ENCODE data around the gene CRYZL1.

CRYZL1 gene

GRCh38 chr21:33686386-33686785 is 44.8 kb upstream of the CRYZL1 start:
- TF ChIP-seq ZBTB7A (IDR thresholded peaks at IDR 0.05; ENCODE audit: low read depth) (no peak), EP300 (IDR thresholded peaks at IDR 0.05; ENCODE audit: borderline replicate concordance) (no peak), USF1 (IDR thresholded peaks at IDR 0.05) (no peak), CEBPB (IDR thresholded peaks at IDR 0.05) (no peak), TEAD4 (IDR thresholded peaks at IDR 0.05) (no peak), CREB1 (IDR thresholded peaks at IDR 0.05; ENCODE audit: low read depth) (no peak), EGR1 (IDR thresholded peaks at IDR 0.05) (no peak)

- peak; percentile 66 for TF ChIP-seq TEAD4 (IDR thresholded peaks at IDR 0.05)
- no peak for TF ChIP-seq EGR1 (IDR thresholded peaks at IDR 0.05)
Measured at GRCh38 chr21:33685613-33686197, 44.2 kb upstream of the CRYZL1 start.

GRCh38 chr21:33684923-33685560 is 43.5 kb upstream of the CRYZL1 start:
- no peak for TF ChIP-seq EP300 (IDR thresholded peaks at IDR 0.05; ENCODE audit: borderline replicate concordance)
- TF ChIP-seq TAF1 (IDR thresholded peaks at IDR 0.05; ENCODE audit: low read depth) = no peak
- TF ChIP-seq ZBTB7A (IDR thresholded peaks at IDR 0.05; ENCODE audit: low read depth) = no peak
- no peak for TF ChIP-seq EGR1 (IDR thresholded peaks at IDR 0.05)
- TF ChIP-seq MAX (IDR thresholded peaks at IDR 0.05) = no peak
- TF ChIP-seq FOXM1 (IDR thresholded peaks at IDR 0.05; ENCODE audit: borderline replicate concordance, low read depth) = no peak
- TF ChIP-seq USF1 (IDR thresholded peaks at IDR 0.05) = no peak
- TF ChIP-seq YY1 (IDR thresholded peaks at IDR 0.05; ENCODE audit: low read depth) = no peak
- no peak for TF ChIP-seq REST (IDR thresholded peaks at IDR 0.05; ENCODE audit: low read depth)
- TF ChIP-seq CREB1 (IDR thresholded peaks at IDR 0.05; ENCODE audit: low read depth) = no peak
- TF ChIP-seq RAD21 (IDR thresholded peaks at IDR 0.05; ENCODE audit: low read depth) = no peak
- no peak for TF ChIP-seq TCF12 (IDR thresholded peaks at IDR 0.05; ENCODE audit: low read depth)
- TF ChIP-seq CEBPB (IDR thresholded peaks at IDR 0.05) = no peak
- no peak for TF ChIP-seq TEAD4 (IDR thresholded peaks at IDR 0.05)
- no peak for TF ChIP-seq NFIC (IDR thresholded peaks at IDR 0.05)

- no peak for TF ChIP-seq TAF1 (IDR thresholded peaks at IDR 0.05; ENCODE audit: low read depth)
- no peak for TF ChIP-seq EP300 (IDR thresholded peaks at IDR 0.05; ENCODE audit: borderline replicate concordance)
- TF ChIP-seq MAX (IDR thresholded peaks at IDR 0.05) = no peak
- no peak for TF ChIP-seq YY1 (IDR thresholded peaks at IDR 0.05; ENCODE audit: low read depth)
- no peak for TF ChIP-seq ZBTB7A (IDR thresholded peaks at IDR 0.05; ENCODE audit: low read depth)
- no peak for TF ChIP-seq USF1 (IDR thresholded peaks at IDR 0.05)
- TF ChIP-seq FOXM1 (IDR thresholded peaks at IDR 0.05; ENCODE audit: borderline replicate concordance, low read depth) = no peak
- no peak for TF ChIP-seq NFIC (IDR thresholded peaks at IDR 0.05)
- TF ChIP-seq TCF12 (IDR thresholded peaks at IDR 0.05; ENCODE audit: low read depth) = no peak
Measured at GRCh38 chr21:33684068-33684467, 42.5 kb upstream of the CRYZL1 start.

GRCh38 chr21:33682992-33683627 is 41.6 kb upstream of the CRYZL1 start:
- TF ChIP-seq TEAD4 (IDR thresholded peaks at IDR 0.05) (peak; percentile 86), MAX (IDR thresholded peaks at IDR 0.05) (peak; percentile 34; the same call in 1 of the 2 replicates), TCF12 (IDR thresholded peaks at IDR 0.05; ENCODE audit: low read depth) (peak; percentile 75), FOXM1 (IDR thresholded peaks at IDR 0.05; ENCODE audit: borderline replicate concordance, low read depth) (peak; percentile 40; the same call in 1 of the 2 replicates), ZBTB7A (IDR thresholded peaks at IDR 0.05; ENCODE audit: low read depth) (no peak), TAF1 (IDR thresholded peaks at IDR 0.05; ENCODE audit: low read depth) (no peak), YY1 (IDR thresholded peaks at IDR 0.05; ENCODE audit: low read depth) (peak; percentile 52; the same call in 1 of the 2 replicates), CREB1 (IDR thresholded peaks at IDR 0.05; ENCODE audit: low read depth) (no peak), USF1 (IDR thresholded peaks at IDR 0.05) (no peak), RAD21 (IDR thresholded peaks at IDR 0.05; ENCODE audit: low read depth) (no peak), REST (IDR thresholded peaks at IDR 0.05; ENCODE audit: low read depth) (no peak), CEBPB (IDR thresholded peaks at IDR 0.05) (peak; percentile 42; the same call in 1 of the 2 replicates), EP300 (IDR thresholded peaks at IDR 0.05; ENCODE audit: borderline replicate concordance) (peak; percentile 69; the same call in 1 of the 2 replicates), EGR1 (IDR thresholded peaks at IDR 0.05) (no peak), NFIC (IDR thresholded peaks at IDR 0.05) (peak; percentile 28; the same call in 1 of the 2 replicates)

Measured in Ishikawa (cell line).